ENCODE data around the gene EIF4B.

DNA sequence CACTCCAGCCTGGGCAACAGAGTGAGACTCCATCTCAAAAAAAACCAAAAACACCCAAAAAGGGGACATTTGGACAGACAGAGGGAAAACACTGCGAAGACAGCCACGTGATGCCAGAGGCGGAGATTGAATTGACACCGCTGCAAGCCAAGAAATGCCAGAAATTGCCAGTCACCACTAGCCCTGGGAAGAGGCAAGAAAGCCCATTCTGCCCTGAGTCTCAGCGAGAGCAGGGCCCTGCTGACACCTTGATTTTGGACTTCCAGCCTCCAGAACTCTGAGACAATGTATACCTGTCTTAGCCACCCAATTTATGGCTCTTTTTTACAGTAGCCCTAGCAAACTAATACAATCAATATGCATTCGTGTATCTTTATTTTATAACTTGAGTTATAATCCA lies 83.8 kb downstream of the EIF4B start:
- no peak for TF ChIP-seq EP300 (IDR thresholded peaks at IDR 0.05)
- TF ChIP-seq, protein P1, sequence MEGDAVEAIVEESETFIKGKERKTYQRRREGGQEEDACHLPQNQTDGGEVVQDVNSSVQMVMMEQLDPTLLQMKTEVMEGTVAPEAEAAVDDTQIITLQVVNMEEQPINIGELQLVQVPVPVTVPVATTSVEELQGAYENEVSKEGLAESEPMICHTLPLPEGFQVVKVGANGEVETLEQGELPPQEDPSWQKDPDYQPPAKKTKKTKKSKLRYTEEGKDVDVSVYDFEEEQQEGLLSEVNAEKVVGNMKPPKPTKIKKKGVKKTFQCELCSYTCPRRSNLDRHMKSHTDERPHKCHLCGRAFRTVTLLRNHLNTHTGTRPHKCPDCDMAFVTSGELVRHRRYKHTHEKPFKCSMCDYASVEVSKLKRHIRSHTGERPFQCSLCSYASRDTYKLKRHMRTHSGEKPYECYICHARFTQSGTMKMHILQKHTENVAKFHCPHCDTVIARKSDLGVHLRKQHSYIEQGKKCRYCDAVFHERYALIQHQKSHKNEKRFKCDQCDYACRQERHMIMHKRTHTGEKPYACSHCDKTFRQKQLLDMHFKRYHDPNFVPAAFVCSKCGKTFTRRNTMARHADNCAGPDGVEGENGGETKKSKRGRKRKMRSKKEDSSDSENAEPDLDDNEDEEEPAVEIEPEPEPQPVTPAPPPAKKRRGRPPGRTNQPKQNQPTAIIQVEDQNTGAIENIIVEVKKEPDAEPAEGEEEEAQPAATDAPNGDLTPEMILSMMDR (IDR thresholded peaks at IDR 0.05) = no peak
